Calu3 (cell line): ENCODE measurements around the gene SPSB3. TPM values are rescaled to one million over a fixed set of nuclear protein-coding genes. Genes with fewer than 3 reads are reported as not detected.

ENCODE experiments used
- BruUV-seq: library from RNA; stranded (reverse); fragments of 400-500 nt; replicated peaks from 2 replicates; lab custom pipeline; 2021; lab: Mats Ljungman, UMichigan
- CTCF ChIA-PET: fragments of 300-600 bp; sonication (Branson Sonifier 250); formaldehyde crosslinking; loops from one replicate; lab custom pipeline; 2022; ENCODE audit warnings: antibody characterized with exemption; lab: Charles Lee
- DNase-seq: peaks from one replicate; pipeline ENCODE4 v3.0.0; 2022
- H3K27ac Mint-ChIP-seq: one replicate; pipeline ENCODE4 v1.8.0; 2022; ENCODE audit warnings: mixed read lengths; ENCODE audit not compliant: unreplicated experiment
- H3K27me3 Mint-ChIP-seq: one replicate; pipeline ENCODE4 v1.8.0; 2022; ENCODE audit warnings: mixed read lengths; ENCODE audit not compliant: unreplicated experiment
- H3K36me3 Mint-ChIP-seq: one replicate; pipeline ENCODE4 v1.8.0; 2022; ENCODE audit warnings: mild to moderate bottlenecking, moderate library complexity, mixed read lengths; ENCODE audit not compliant: insufficient read depth, unreplicated experiment
- H3K4me1 Mint-ChIP-seq: one replicate; pipeline ENCODE4 v1.8.0; 2022; ENCODE audit warnings: mild to moderate bottlenecking, low read depth, mixed read lengths; ENCODE audit not compliant: unreplicated experiment
- H3K4me3 Mint-ChIP-seq: one replicate; pipeline ENCODE4 v1.8.0; 2022; ENCODE audit warnings: mild to moderate bottlenecking, low read depth, moderate library complexity, mixed read lengths; ENCODE audit not compliant: unreplicated experiment
- H3K9me3 Mint-ChIP-seq: one replicate; pipeline ENCODE4 v1.8.0; 2022; ENCODE audit warnings: low read depth, mixed read lengths; ENCODE audit not compliant: unreplicated experiment
- intact Hi-C: fragments of 100-400 bp; cut with micrococcal nuclease; formaldehyde crosslinking; loops from one replicate; pipeline ENCODE4 v1.10.0; 2022; ENCODE audit not compliant: unreplicated experiment
- total RNA-seq: library from RNA; stranded (reverse); gene quantifications from 2 replicates; pipeline ENCODE4 v1.2.3, GENCODE V29; 2022
- TF ChIP-seq, protein P1 (sequence below): fragments of 200-600 bp; IDR thresholded peaks from one replicate; pipeline ENCODE4 v1.8.0; 2022; ENCODE audit warnings: antibody characterized with exemption; ENCODE audit not compliant: unreplicated experiment

SPSB3 gene
- total RNA-seq, 1 experiment from 2014 or later = 44.3 TPM

DNA sequence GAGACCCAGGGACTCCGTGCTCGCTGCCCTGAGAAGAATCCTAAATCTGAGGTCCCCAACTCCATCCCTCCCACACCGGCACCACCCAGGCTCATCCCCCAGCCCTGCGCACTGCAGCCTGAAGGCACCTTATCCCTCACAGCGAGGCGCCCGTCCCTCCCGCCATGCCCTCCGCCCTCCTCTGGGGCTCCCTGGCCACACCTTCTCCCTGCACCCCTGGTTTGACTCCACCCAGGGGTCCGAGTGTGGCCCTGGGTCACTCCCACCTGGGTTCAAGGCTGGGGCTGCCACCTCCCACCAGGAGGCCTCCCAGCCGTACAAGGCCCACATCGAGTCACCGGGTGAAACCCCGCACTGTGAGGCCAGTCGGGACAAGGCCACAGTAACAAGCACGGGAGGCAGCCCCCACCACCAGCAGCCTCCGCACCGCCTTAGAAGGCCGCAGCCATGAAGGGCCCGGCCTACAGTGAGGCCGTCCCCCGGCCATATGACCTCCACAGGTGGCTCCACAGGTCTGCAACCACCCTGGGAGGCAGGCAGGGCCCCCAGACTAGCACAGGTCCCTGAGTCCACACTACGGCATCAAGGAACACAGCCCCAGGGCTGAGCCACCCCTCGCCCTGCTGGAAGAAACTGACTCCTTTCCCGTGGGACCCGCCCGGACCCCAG, 36.0 kb upstream of the SPSB3 start:
- Mint-ChIP-seq H3K4me3 (no peak overlapping the region), H3K9me3 (no peaks in the 10 kb centered on the region), H3K36me3 (peaks cover 28% of the 10 kb centered on the region), H3K4me1 (no peaks in the 10 kb centered on the region), H3K27ac (no peak overlapping the region), H3K27me3 (no peaks in the 10 kb centered on the region)
- TF ChIP-seq, protein P1, sequence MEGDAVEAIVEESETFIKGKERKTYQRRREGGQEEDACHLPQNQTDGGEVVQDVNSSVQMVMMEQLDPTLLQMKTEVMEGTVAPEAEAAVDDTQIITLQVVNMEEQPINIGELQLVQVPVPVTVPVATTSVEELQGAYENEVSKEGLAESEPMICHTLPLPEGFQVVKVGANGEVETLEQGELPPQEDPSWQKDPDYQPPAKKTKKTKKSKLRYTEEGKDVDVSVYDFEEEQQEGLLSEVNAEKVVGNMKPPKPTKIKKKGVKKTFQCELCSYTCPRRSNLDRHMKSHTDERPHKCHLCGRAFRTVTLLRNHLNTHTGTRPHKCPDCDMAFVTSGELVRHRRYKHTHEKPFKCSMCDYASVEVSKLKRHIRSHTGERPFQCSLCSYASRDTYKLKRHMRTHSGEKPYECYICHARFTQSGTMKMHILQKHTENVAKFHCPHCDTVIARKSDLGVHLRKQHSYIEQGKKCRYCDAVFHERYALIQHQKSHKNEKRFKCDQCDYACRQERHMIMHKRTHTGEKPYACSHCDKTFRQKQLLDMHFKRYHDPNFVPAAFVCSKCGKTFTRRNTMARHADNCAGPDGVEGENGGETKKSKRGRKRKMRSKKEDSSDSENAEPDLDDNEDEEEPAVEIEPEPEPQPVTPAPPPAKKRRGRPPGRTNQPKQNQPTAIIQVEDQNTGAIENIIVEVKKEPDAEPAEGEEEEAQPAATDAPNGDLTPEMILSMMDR = no peak
- intact Hi-C loops = no loop called here
- no TSS peak for BruUV-seq
- DNase-seq = no peak
- CTCF ChIA-PET = no interaction called here

DNA sequence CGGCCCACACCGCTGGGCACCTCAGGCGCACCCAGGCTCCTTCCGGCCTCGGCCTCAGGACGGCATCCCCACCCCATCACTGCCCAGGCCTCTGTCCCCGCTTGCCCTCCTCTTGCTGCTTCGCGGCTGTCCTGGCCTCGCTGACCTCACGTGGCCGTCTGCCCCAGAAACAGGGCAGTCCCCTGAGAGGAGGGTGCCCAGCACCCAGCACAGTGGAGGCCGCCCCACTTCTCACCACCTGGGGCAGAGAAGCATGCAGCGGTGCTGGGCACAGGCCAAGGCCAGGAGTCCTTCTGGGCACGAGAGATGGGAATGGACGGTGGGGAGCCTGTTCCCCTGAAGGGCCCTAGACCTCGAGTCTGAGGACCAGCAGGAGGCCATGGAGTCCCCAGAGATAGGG, 35.3 kb upstream of the SPSB3 start:
- intact Hi-C loops = no loop called here
- Mint-ChIP-seq H3K4me1 (no peaks in the 10 kb centered on the region), H3K4me3 (no peak overlapping the region), H3K36me3 (peaks cover 33% of the 10 kb centered on the region), H3K27me3 (no peaks in the 10 kb centered on the region), H3K9me3 (no peaks in the 10 kb centered on the region), H3K27ac (no peak overlapping the region)
- BruUV-seq = no TSS peak
- no peak for DNase-seq
- TF ChIP-seq, protein P1 = no peak
- CTCF ChIA-PET = no interaction called here

DNA sequence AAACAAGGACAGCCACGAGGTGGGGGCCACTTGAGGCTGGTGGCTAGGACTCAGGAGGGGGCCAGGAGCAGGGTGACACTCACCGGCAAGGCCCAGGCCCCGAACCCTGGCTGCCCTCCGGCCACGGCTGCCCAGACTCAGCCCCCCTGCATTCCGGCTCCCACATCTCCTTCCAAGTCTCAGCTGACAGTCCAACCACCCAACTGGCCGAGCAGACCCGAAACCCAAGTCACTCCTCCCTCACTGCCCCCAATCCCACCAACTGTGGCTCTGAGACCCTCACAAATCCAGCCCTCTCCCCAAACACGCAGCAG, 34.9 kb upstream of the SPSB3 start:
- Mint-ChIP-seq H3K36me3 (peaks cover 33% of the 10 kb centered on the region), H3K27me3 (no peaks in the 10 kb centered on the region)
- CTCF ChIA-PET = no interaction called here

DNA sequence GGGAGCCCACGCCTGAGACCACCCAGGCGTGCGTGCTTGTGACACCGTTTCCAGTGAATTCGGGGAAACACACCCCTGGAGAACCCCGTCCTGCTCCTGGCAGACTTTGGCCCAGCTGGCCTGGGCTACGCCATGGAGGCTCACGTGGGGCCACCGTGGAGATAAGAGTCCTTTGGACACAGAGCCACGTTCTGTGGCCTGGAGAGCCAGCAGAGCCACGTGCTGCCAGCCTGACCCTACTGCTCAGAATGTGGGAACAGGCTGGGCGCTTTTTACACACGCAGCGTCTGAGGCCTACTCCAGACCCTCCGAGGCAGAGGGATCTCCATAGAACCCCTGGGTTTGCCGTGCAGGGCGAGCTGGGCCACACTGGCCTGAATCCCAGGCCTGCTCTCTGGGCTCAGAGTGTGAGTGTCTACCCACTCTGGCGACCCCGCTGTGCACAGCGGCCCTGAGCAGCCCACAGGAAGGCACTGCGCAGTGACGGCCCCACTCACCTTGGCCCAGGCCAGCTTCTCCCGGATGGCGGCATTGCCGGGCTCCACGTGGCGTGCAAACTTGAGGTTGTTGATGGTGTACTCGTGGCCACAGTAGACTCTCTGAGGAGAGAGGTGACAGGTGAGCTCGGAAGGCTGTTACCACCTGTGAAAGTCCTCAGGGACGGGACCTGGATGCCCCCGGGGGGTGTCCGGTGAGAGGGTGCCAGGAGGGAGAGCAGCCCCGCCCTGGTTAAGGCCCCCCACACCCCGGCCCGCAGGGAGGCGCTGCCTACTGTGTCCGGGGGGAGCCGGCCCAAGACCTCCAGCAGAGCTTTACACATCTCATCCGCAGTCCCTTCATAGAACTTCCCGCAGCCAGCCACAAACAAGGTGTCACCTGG, 34.3 kb upstream of the SPSB3 start:
- Mint-ChIP-seq H3K9me3 (no peaks in the 10 kb centered on the region), H3K4me1 (no peaks in the 10 kb centered on the region), H3K27ac (no peak overlapping the region), H3K36me3 (peaks cover 36% of the 10 kb centered on the region), H3K4me3 (no peak overlapping the region), H3K27me3 (no peaks in the 10 kb centered on the region)
- DNase-seq = no peak
- CTCF ChIA-PET = no interaction called here
- TF ChIP-seq, protein P1 = no peak
- intact Hi-C loops = no loop called here
- BruUV-seq = no TSS peak

More for the DNA sequence above, 34.9 kb upstream of the SPSB3 start:
- no peaks in the 10 kb centered on the region for H3K4me1 Mint-ChIP-seq
- BruUV-seq = no TSS peak
- no peak overlapping the region for H3K4me3 Mint-ChIP-seq
- TF ChIP-seq, protein P1 = no peak
- no peak overlapping the region for H3K27ac Mint-ChIP-seq
- DNase-seq = no peak
- H3K9me3 Mint-ChIP-seq = no peaks in the 10 kb centered on the region
- intact Hi-C loops = no loop called here
